ENCODE results near the gene RUNX2.
A peak's percentile ranks its signal among the peaks of the same experiment; 100 is the strongest.

The RUNX2 gene

GRCh38 chr6:45658958-45659357, 330.8 kb downstream of the RUNX2 start:
- no peak overlapping the region for H2AFZ ChIP-seq (ENCODE audit: low read depth)
- no peaks in the 10 kb centered on the region for H3K36me3 ChIP-seq (ENCODE audit: insufficient read depth)
- peak overlapping the region; percentile 35; the same call in 1 of the 2 replicates for H3K4me2 ChIP-seq
- no peaks in the 10 kb centered on the region for H3K79me2 ChIP-seq (ENCODE audit: insufficient read depth, low read depth)
- H3K27ac ChIP-seq = no peak overlapping the region
- no peak for TF ChIP-seq CTCF (conservative IDR thresholded peaks at IDR 0.05; ENCODE audit: low read depth, low read length)
- no peak overlapping the region for H3K4me3 ChIP-seq (IDR thresholded peaks at IDR 0.05; ENCODE audit: insufficient read depth, low read depth, low read length)
- no peaks in the 10 kb centered on the region for H3K27me3 ChIP-seq (ENCODE audit: insufficient read depth, low read depth)
- no peak overlapping the region for H3K9ac ChIP-seq
- H4K20me1 ChIP-seq (ENCODE audit: insufficient read depth) = no peaks in the 10 kb centered on the region
- peaks cover 43% of the 10 kb centered on the region for H3K4me1 ChIP-seq (ENCODE audit: low read depth, poor library complexity, severe bottlenecking)

- TF ChIP-seq CTCF (conservative IDR thresholded peaks at IDR 0.05; ENCODE audit: low read depth, low read length) = no peak
- Histone ChIP-seq H3K9ac (no peak overlapping the region), H3K36me3 (ENCODE audit: insufficient read depth) (no peaks in the 10 kb centered on the region), H3K4me2 (no peak overlapping the region), H3K79me2 (ENCODE audit: insufficient read depth, low read depth) (no peaks in the 10 kb centered on the region), H3K4me1 (ENCODE audit: low read depth, poor library complexity, severe bottlenecking) (peaks cover 46% of the 10 kb centered on the region), H3K27me3 (ENCODE audit: insufficient read depth, low read depth) (no peaks in the 10 kb centered on the region), H4K20me1 (ENCODE audit: insufficient read depth) (no peaks in the 10 kb centered on the region), H3K4me3 (IDR thresholded peaks at IDR 0.05; ENCODE audit: insufficient read depth, low read depth, low read length) (no peak overlapping the region), H2AFZ (ENCODE audit: low read depth) (no peak overlapping the region), H3K27ac (no peak overlapping the region)
These were observed 333.5 kb downstream of the RUNX2 start for GRCh38 chr6:45661661-45662060.

- peaks cover 32% of the 10 kb centered on the region for H3K4me1 ChIP-seq (ENCODE audit: low read depth, poor library complexity, severe bottlenecking)
- H3K9ac ChIP-seq = no peak overlapping the region
- H3K27ac ChIP-seq = no peak overlapping the region
- no peaks in the 10 kb centered on the region for H3K36me3 ChIP-seq (ENCODE audit: insufficient read depth)
- no peak overlapping the region for H2AFZ ChIP-seq (ENCODE audit: low read depth)
- no peak overlapping the region for H3K4me2 ChIP-seq
- TF ChIP-seq CTCF (conservative IDR thresholded peaks at IDR 0.05; ENCODE audit: low read depth, low read length) = no peak
- H3K27me3 ChIP-seq (ENCODE audit: insufficient read depth, low read depth) = no peaks in the 10 kb centered on the region
- no peaks in the 10 kb centered on the region for H3K79me2 ChIP-seq (ENCODE audit: insufficient read depth, low read depth)
- H4K20me1 ChIP-seq (ENCODE audit: insufficient read depth) = no peaks in the 10 kb centered on the region
- no peak overlapping the region for H3K4me3 ChIP-seq (IDR thresholded peaks at IDR 0.05; ENCODE audit: insufficient read depth, low read depth, low read length)
These were observed 335.4 kb downstream of the RUNX2 start for GRCh38 chr6:45663251-45664221.

GRCh38 chr6:45664707-45665106, 336.6 kb downstream of the RUNX2 start:
- Histone ChIP-seq H3K27me3 (ENCODE audit: insufficient read depth, low read depth) (no peaks in the 10 kb centered on the region), H3K4me1 (ENCODE audit: low read depth, poor library complexity, severe bottlenecking) (peaks cover 20% of the 10 kb centered on the region)

More at GRCh38 chr6:45664707-45665106, 336.6 kb downstream of the RUNX2 start:
- no peak overlapping the region for H3K4me2 ChIP-seq
- no peak overlapping the region for H3K9ac ChIP-seq
- no peak overlapping the region for H3K27ac ChIP-seq
- H3K4me3 ChIP-seq (IDR thresholded peaks at IDR 0.05; ENCODE audit: insufficient read depth, low read depth, low read length) = no peak overlapping the region
- no peaks in the 10 kb centered on the region for H3K36me3 ChIP-seq (ENCODE audit: insufficient read depth)
- H3K79me2 ChIP-seq (ENCODE audit: insufficient read depth, low read depth) = no peaks in the 10 kb centered on the region
- no peak overlapping the region for H2AFZ ChIP-seq (ENCODE audit: low read depth)
- TF ChIP-seq CTCF (conservative IDR thresholded peaks at IDR 0.05; ENCODE audit: low read depth, low read length) = no peak
- no peaks in the 10 kb centered on the region for H4K20me1 ChIP-seq (ENCODE audit: insufficient read depth)
